Transverse colon (tissue), 4 donors: Measurements from ENCODE around the gene JAKMIP1.

ENCODE experiments used
- POLR2AphosphoS5 ChIP-seq, 3 donors: sonication (generic); formaldehyde crosslinking; IDR thresholded peaks; one replicate each; pipeline ENCODE4 v1.6.1; 2016; ENCODE audit warnings: antibody characterized with exemption in 3 of 3
- TF ChIP-seq, protein P1 (sequence below), 5 experiments: fragments of 200-600 bp in 3 of 5; fragments of 450-650 bp in 2 of 5; sonication (generic) in 3 of 5; IDR thresholded peaks; 1 replicate in 2 of 5; 2 replicates in 3 of 5; pipeline ENCODE4 v1.5.1; 2016 to 2017; ENCODE audit warnings: antibody characterized with exemption in 5 of 5, inconsistent platforms in 3 of 5, mild to moderate bottlenecking in 2 of 5, moderate library complexity in 1 of 5

DNA sequence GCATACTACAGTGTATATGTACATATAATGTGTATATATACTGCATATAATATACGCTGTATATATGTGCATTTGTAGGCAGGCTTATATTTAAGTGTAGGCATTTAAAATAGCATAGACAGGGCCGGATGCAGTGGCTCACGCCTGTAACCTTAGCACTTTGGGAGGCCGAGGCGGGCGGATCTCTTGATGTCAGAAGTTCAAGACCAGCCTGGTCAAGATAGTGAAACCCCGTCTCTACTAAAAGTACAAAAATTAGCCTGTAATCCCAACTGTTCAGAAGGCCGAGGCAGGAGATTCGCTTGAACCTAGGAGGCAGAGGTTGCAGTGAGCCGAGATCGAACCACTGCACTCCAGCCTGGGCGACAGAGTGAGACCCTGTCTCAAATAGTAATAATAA is 78.4 kb downstream of the JAKMIP1 start:
- TF ChIP-seq, protein P1, sequence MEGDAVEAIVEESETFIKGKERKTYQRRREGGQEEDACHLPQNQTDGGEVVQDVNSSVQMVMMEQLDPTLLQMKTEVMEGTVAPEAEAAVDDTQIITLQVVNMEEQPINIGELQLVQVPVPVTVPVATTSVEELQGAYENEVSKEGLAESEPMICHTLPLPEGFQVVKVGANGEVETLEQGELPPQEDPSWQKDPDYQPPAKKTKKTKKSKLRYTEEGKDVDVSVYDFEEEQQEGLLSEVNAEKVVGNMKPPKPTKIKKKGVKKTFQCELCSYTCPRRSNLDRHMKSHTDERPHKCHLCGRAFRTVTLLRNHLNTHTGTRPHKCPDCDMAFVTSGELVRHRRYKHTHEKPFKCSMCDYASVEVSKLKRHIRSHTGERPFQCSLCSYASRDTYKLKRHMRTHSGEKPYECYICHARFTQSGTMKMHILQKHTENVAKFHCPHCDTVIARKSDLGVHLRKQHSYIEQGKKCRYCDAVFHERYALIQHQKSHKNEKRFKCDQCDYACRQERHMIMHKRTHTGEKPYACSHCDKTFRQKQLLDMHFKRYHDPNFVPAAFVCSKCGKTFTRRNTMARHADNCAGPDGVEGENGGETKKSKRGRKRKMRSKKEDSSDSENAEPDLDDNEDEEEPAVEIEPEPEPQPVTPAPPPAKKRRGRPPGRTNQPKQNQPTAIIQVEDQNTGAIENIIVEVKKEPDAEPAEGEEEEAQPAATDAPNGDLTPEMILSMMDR (IDR thresholded peaks at IDR 0.05), result no peak
- no peak for TF ChIP-seq POLR2AphosphoS5 (IDR thresholded peaks at IDR 0.05)
